Cerebellar nuclear complex (tissue), 1 donor: ENCODE data around the gene LIN54.
"Not testable (repeated sequence)": the region's sequence is repeated elsewhere in the genome, so short reads cannot be mapped to it uniquely, and the experiment has no call there.

Source experiments
- DNase-seq, 2 experiments: peaks; one replicate each; lab custom pipeline; 2025; lab: John Stamatoyannopoulos, UW

Gene LIN54

DNA sequence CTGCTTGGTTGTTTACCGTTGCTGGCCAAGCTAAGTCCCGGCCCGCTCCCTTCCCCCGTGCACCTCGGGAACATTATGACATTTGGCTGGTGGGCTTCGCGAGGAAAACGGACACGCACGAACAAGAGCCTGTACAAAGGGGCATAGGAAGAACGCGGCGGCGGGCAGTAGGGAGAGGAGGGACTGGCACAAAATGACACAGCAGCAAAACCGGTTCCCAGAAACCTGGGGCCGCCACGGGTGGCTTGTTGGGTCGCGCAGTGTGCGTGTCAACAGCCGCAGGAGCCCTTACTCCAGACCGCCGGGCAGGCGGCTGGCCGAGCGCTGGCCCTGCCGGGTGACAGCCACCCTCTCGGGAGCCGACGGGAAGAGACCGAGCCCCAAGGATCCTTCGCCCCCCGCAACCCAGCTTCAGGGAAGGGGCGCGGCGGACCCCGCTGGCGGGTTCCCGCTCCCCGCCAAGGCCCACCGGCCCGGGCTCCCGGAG, 1.6 kb upstream of the LIN54 start:
- no peak for DNase-seq

- DNase-seq = no peak
Observed at GRCh38 chr4:83011689-83012199, 1.1 kb upstream of the LIN54 start.

DNA sequence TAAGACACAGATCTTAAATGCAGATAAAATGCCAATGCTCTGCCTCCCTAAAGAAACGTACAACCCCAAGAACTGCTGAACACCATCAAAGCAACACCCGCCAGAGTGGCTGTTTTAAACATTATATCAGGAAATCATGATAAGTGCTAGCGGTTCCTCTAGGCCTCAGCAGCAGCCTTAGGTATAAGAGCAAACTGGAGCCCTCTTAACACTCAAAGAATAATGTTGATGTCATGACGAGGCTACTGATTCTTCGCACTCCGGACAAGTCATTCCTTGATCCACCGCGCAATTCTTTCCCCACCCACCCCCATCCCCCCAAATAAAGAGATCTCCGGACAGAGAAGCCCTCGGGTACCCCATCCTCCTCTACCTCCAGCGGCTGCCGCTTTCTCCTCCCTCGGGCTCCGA, 507 bp downstream of the LIN54 start:
- no peak for DNase-seq

- no peak for DNase-seq
Observed at GRCh38 chr4:83009529-83009928, 1.1 kb downstream of the LIN54 start.

DNA sequence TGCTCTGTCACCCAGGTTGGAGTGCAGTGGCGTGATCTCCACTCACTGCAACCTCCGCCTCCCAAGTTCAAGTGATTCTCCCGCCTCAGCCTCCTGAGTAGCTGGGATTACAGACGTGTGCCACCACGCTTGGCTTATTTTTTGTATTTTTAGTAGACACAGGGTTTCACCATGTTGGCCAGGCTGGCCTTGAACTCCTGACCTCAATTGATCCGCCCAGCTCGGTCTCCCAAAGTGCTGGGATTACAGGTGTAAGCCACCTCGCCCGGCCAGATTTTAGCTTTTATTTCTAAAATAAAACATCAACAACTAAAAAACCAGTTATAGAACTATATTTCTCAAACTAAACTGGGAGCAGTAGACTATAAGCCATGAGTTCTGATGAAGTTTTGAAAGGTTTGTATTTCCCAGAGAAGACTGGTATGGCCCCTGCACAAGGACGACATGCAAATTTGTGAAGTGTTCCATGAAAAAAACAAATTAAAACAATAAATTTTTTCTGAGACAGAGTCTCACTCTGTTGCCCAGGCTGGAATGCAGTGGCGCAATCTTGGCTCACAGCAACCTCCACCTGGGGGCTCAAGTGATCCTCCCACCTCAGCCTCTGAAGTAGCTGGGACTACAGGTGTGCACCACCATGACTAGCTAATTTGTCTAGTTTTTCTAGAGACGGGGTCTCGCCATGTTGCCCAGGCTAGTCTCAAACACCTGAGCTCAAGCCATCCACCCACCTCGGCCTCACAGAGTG, 7.4 kb downstream of the LIN54 start:
- DNase-seq = not testable (repeated sequence)

- DNase-seq = no peak
Observed at GRCh38 chr4:83002329-83002728, 8.3 kb downstream of the LIN54 start.

GRCh38 chr4:82998898-82999297, 11.7 kb downstream of the LIN54 start:
- no peak for DNase-seq

DNA sequence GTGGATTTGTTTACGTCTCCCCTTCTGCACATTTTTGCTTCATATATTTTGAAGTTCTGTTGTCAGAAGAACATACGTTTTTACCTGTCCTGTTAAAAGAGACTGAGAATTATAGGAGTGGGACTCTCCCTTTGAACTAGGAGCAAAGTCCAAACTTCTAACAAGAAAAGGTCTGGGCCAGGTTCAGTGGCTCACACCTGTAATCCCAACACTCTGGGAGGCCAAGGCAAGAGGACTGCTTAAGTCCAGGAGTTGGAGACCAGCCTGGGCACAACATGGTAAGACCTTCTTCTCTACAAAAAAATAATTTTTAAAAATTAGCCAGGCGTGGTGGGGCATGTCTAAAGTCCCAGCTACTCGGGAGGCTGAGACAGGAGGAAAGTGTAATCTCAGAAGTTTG, 15.8 kb downstream of the LIN54 start:
- no peak for DNase-seq

- DNase-seq = no peak
Observed at GRCh38 chr4:82989575-82990429, 20.8 kb downstream of the LIN54 start.

- no peak for DNase-seq
Observed at GRCh38 chr4:82988323-82988832, 22.2 kb downstream of the LIN54 start.

DNA sequence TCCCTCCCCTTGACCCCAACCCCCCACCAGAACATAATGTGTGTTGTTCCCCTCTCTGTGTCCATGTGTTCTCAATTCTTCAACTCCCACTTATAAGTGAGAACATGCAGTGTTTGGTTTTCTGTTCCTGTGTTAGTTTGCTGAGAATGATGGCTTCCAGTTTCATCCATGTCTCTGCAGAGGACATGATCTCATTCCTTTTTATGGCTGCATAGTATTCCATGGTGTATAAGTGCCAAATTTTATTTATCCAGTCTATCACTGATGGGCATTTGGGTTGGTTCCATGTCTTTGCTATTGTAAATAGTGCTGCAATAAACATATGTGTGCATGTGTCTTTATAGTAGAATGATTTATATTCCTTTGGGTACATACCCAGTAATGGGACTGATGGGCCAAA, 23.1 kb downstream of the LIN54 start:
- not testable (repeated sequence) for DNase-seq

DNA sequence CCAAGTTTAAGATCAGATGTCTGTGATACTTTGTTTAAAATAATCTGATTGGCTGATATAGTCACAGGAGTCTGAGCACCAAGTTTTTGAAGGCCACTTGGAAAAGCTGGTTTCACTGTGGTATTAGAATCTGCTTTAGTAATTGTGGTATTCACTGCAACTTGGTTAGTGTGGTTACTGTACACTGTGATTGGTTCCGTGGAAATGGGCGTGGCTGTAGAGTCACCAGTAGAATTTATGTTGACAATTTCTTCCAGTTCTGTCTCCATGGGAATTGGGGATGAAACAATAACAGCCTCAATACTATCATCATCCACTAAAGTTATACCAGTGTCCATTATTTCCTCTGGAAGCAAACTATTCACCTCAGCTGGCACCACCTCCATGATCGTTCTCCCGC, 26.2 kb downstream of the LIN54 start:
- no peak for DNase-seq

DNA sequence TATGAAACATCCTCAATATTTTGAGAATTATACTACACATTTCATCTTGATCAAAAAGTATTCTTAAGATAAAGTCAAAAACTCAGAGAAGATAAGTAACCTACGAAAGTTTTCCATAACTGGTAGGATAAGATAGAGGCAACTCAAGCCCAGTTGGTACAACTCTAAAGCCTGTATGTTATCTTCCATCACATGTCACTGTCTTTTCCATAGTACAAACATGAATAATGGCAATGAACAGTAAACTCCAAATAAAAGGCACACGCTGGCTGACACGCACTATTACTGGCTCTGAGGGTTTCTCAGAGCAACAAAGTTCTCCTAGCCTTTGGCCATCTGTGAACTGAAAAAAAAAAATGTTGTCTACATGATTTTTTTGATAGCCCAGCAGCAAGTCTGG, 27.2 kb downstream of the LIN54 start:
- DNase-seq = no peak

- no peak for DNase-seq
Observed at GRCh38 chr4:82981138-82981537, 29.5 kb downstream of the LIN54 start.

GRCh38 chr4:82975792-82976191, 34.8 kb downstream of the LIN54 start:
- DNase-seq = no peak

DNA sequence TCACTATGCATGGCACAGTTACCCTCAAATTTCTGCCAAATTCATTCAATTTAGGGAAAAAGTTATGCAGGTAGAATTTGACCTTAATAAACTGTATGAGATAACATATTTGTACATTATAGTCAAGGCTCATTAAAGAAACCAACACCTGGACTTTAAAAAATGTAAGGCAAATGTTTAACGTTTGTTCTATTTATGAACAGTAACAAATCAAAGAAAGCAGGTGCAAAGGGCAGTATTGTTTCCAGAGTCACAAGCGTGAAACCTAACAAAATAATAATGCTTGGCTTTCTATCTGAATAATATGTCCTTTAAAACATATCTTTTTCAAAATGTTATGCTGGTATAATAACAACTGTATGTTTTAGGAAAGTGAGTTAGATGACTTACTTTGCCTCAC, 41.2 kb downstream of the LIN54 start:
- no peak for DNase-seq

DNA sequence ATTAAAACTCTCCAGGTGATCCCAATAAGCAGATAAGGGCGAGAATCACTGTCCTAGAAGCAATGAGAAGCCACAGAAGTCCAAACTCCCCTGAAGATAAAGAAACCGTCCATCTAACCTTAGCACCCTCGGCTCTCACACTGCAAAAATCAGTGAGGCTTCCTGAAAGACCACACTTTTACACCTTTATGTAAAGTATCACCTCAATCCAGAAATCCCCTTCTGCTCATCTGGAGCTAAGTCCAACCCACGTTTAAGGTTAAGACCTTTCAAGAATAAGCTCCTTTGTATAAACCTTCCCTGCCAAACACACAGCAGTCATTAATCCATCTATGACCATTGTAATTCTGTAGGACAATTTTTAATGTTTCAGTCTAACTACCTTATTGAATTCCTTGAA, 41.7 kb downstream of the LIN54 start:
- DNase-seq = no peak

DNA sequence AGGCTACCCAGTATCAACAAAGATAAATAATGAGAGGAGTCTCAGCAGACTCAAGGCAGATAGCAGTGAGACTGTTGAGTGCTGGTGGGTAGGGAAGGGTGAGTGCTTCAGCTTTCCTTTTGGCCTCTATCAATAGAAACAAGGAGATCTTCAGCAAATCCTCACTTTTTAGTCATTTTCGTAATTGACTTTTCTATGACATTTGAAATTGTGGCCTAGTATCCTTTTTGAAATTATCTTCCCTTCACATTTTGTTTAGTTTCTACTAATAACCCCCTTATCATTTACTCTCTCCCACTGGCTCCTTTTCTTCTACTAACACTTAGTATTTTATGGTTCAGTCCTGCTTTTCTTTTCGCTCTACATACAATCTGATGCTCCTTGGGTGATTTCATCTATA, 44.9 kb downstream of the LIN54 start:
- no peak for DNase-seq

GRCh38 chr4:82957045-82957444, 53.6 kb downstream of the LIN54 start:
- no peak for DNase-seq

DNA sequence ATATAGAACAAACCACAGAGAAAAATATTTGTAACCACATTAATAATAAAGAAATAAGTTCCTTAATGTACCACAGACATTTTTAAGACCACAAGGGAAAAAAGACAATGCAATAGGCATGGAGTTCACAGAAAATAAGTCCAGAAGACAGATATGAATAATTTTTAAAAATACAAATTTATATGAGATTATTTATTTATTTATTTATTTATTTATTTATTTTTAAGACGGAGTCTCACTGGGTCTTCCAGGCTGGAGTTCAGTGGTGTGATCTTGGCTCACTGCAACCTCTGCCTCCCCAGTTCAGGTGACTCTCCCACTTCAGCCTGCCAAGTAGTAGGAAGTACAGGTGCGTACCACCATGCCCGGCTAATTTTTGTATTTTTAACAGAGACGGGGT, 56.4 kb downstream of the LIN54 start:
- DNase-seq = no peak

DNA sequence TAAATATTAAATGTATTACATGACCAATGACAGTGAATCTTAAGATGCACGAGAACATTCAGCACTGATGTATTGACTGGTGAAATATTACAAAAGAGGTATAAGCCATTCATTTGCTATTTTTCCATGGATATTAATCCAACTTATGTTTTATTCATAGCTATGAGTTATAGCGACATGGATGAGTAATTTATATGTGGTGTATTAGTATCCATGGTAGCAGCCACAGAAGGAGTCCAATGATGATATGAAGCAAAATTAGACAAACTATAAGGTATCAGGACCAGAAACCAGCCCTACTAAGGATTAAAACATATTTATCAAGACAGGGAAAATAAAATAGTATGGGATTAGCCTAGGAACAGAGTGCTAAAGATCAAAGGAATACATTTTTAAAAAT, 59.4 kb downstream of the LIN54 start:
- no peak for DNase-seq

GRCh38 chr4:82948647-82949204, 61.9 kb downstream of the LIN54 start:
- DNase-seq = no peak
